MG63 (cell line): ENCODE data around the gene KRT34. TPM values are rescaled to one million over a fixed set of nuclear protein-coding genes. Genes with fewer than 3 reads are reported as not detected.
"Not testable (repeated sequence)": the region's sequence is repeated elsewhere in the genome, so short reads cannot be mapped to it uniquely, and the experiment has no call there.

Experiments used
- DNase-seq: peaks from one replicate; pipeline ENCODE4 v3.0.0-alpha.2; 2020
- H3K27me3 ChIP-seq: fragments of 250-450 bp; sonication (Bioruptor Pico); 2 replicates; pipeline ENCODE4 v1.5.1; 2020; ENCODE audit warnings: mild to moderate bottlenecking, moderate library complexity
- H3K36me3 ChIP-seq: fragments of 250-450 bp; sonication (Bioruptor Pico); 2 replicates; pipeline ENCODE4 v1.5.1; 2020; ENCODE audit warnings: mild to moderate bottlenecking, moderate library complexity
- H3K4me3 ChIP-seq: fragments of 250-450 bp; sonication (Bioruptor Pico); 2 replicates; pipeline ENCODE4 v1.5.1; 2020; ENCODE audit warnings: mild to moderate bottlenecking, moderate library complexity
- H3K9me3 ChIP-seq: fragments of 250-450 bp; sonication (Bioruptor Pico); 2 replicates; pipeline ENCODE4 v1.5.1; 2020; ENCODE audit warnings: mild to moderate bottlenecking, moderate library complexity
- total RNA-seq: library from RNA; depleted of rRNA; stranded (reverse); fragments of >200 nt; shearing (Covaris generic); gene quantifications from 2 replicates; pipeline ENCODE4 v1.2.3, GENCODE V29; 2014; ENCODE audit warnings: low replicate concordance

Gene KRT34
- total RNA-seq, 1 experiment from 2014 or later: 0.49 TPM

GRCh38 chr17:41413353-41413957, 31.3 kb upstream of the KRT34 start:
- Histone ChIP-seq H3K4me3 (no peak overlapping the region), H3K9me3 (no peaks in the 10 kb centered on the region), H3K27me3 (no peaks in the 10 kb centered on the region), H3K36me3 (no peaks in the 10 kb centered on the region)
- DNase-seq: no peak

- Histone ChIP-seq H3K9me3 (no peaks in the 10 kb centered on the region), H3K36me3 (no peaks in the 10 kb centered on the region), H3K4me3 (no peak overlapping the region), H3K27me3 (no peaks in the 10 kb centered on the region)
- DNase-seq: no peak
These were observed 29.1 kb upstream of the KRT34 start for GRCh38 chr17:41411072-41411840.

GRCh38 chr17:41407226-41407625, 25.1 kb upstream of the KRT34 start:
- Histone ChIP-seq H3K27me3 (no peaks in the 10 kb centered on the region), H3K36me3 (no peaks in the 10 kb centered on the region), H3K9me3 (no peaks in the 10 kb centered on the region), H3K4me3 (no peak overlapping the region)
- no peak for DNase-seq

- Histone ChIP-seq H3K27me3 (no peaks in the 10 kb centered on the region), H3K36me3 (no peaks in the 10 kb centered on the region), H3K9me3 (no peaks in the 10 kb centered on the region), H3K4me3 (no peak overlapping the region)
- no peak for DNase-seq
These were observed 24.1 kb upstream of the KRT34 start for GRCh38 chr17:41406205-41406604.

- Histone ChIP-seq H3K27me3 (no peaks in the 10 kb centered on the region), H3K36me3 (no peaks in the 10 kb centered on the region), H3K9me3 (no peaks in the 10 kb centered on the region), H3K4me3 (no peak overlapping the region)
- DNase-seq: peak; percentile 90
These were observed 22.0 kb upstream of the KRT34 start for GRCh38 chr17:41404024-41404671.

GRCh38 chr17:41403404-41404023, 21.4 kb upstream of the KRT34 start:
- Histone ChIP-seq H3K4me3 (no peak overlapping the region), H3K36me3 (no peaks in the 10 kb centered on the region), H3K27me3 (no peaks in the 10 kb centered on the region), H3K9me3 (no peaks in the 10 kb centered on the region)
- DNase-seq: no peak

GRCh38 chr17:41402161-41402560, 20.1 kb upstream of the KRT34 start:
- DNase-seq: no peak
- Histone ChIP-seq H3K27me3 (no peaks in the 10 kb centered on the region), H3K9me3 (no peaks in the 10 kb centered on the region), H3K36me3 (no peaks in the 10 kb centered on the region), H3K4me3 (no peak overlapping the region)

GRCh38 chr17:41396996-41397660, 15.0 kb upstream of the KRT34 start, which contains the start of gene KRT31:
Gene KRT31 (minus strand): TSS chr17:41397608. CDS start chr17:41397539, 69 bp downstream.
- Histone ChIP-seq H3K9me3 (no peaks in the 10 kb centered on the region), H3K4me3 (no peak within 1 kb of the TSS), H3K27me3 (no peaks in the 10 kb centered on the region), H3K36me3 (no peaks in the 10 kb centered on the region)
- no peak for DNase-seq

- Histone ChIP-seq H3K4me3 (no peak overlapping the region), H3K36me3 (no peaks in the 10 kb centered on the region), H3K27me3 (no peaks in the 10 kb centered on the region), H3K9me3 (no peaks in the 10 kb centered on the region)
- no peak for DNase-seq
These were observed 14.2 kb upstream of the KRT34 start for GRCh38 chr17:41396340-41396739.

GRCh38 chr17:41395611-41396010, 13.5 kb upstream of the KRT34 start:
- DNase-seq: no peak
- Histone ChIP-seq H3K27me3 (no peaks in the 10 kb centered on the region), H3K9me3 (no peaks in the 10 kb centered on the region), H3K36me3 (no peaks in the 10 kb centered on the region), H3K4me3 (no peak overlapping the region)

- H3K36me3 ChIP-seq, H3K27me3 ChIP-seq, H3K9me3 ChIP-seq, H3K4me3 ChIP-seq, DNase-seq: not testable (repeated sequence)
These were observed 12.9 kb upstream of the KRT34 start for GRCh38 chr17:41395044-41395443.

GRCh38 chr17:41394254-41394996, 12.3 kb upstream of the KRT34 start:
- Histone ChIP-seq H3K4me3 (no peak overlapping the region), H3K27me3 (no peaks in the 10 kb centered on the region), H3K9me3 (no peaks in the 10 kb centered on the region), H3K36me3 (no peaks in the 10 kb centered on the region)
- no peak for DNase-seq

GRCh38 chr17:41393826-41394225, 11.7 kb upstream of the KRT34 start:
- Histone ChIP-seq H3K9me3 (no peaks in the 10 kb centered on the region), H3K36me3 (no peaks in the 10 kb centered on the region), H3K4me3 (no peak overlapping the region), H3K27me3 (no peaks in the 10 kb centered on the region)
- no peak for DNase-seq

- no peaks in the 10 kb centered on the region for H3K36me3 ChIP-seq
- H3K27me3 ChIP-seq: no peaks in the 10 kb centered on the region
- no peaks in the 10 kb centered on the region for H3K9me3 ChIP-seq
- no peak for DNase-seq
- H3K4me3 ChIP-seq: no peak overlapping the region
These were observed 11.2 kb upstream of the KRT34 start for GRCh38 chr17:41393294-41393693.

- Histone ChIP-seq H3K36me3 (no peaks in the 10 kb centered on the region), H3K4me3 (no peak overlapping the region), H3K27me3 (no peaks in the 10 kb centered on the region), H3K9me3 (0 out of 2 replicates have a peak, but pooled peaks cover 2% of the 10 kb centered on the region)
- DNase-seq: peak; percentile 19
These were observed 10.2 kb upstream of the KRT34 start for GRCh38 chr17:41392278-41392677.

- no peaks in the 10 kb centered on the region for H3K27me3 ChIP-seq
- H3K9me3 ChIP-seq: peaks cover 8% of the 10 kb centered on the region
- no peak overlapping the region for H3K4me3 ChIP-seq
- DNase-seq: no peak
- H3K36me3 ChIP-seq: no peaks in the 10 kb centered on the region
These were observed 9.4 kb upstream of the KRT34 start for GRCh38 chr17:41391535-41391934.
